Fibroblast of lung (primary cell): ENCODE data around the gene ZBTB22.

ENCODE experiments used
- EZH2 ChIP-seq: IDR thresholded peaks from 2 replicates; pipeline ENCODE4 v1.5.1; 2012; ENCODE audit warnings: low read length, control low read depth, mild to moderate bottlenecking; ENCODE audit errors: missing control alignments
- TF ChIP-seq, protein P1 (sequence below), 2 donors: IDR thresholded peaks in 1 of 2; conservative IDR thresholded peaks in 1 of 2; 1 replicate in 1 of 2; 2 replicates in 1 of 2; pipeline ENCODE4 v1.5.1; 2011 to 2012; ENCODE audit warnings: low read length in 2 of 2, control low read depth in 1 of 2, inconsistent platforms in 1 of 2, low read depth in 1 of 2, mild to moderate bottlenecking in 1 of 2

DNA sequence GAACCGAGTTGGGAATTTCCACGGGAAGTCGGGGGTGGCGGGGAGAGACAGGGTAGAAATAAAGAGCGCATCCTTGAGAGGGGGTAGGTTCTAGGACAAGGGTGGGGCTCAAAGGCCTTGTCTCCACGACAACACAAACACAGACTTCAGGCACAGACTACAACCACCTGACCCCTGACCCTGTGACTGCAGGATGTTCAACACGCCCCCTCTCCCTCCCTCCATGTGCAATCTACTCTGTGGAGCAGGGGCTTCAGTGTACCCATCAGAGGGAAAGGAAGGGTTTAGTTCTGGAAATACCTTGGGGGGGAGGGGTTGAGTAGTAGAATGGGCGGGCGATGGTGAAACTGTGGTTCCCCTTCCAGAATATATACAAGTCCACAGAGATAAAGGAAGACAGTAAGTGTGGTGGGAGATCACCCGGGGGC lies 3.0 kb downstream of the ZBTB22 start:
- TF ChIP-seq, protein P1, sequence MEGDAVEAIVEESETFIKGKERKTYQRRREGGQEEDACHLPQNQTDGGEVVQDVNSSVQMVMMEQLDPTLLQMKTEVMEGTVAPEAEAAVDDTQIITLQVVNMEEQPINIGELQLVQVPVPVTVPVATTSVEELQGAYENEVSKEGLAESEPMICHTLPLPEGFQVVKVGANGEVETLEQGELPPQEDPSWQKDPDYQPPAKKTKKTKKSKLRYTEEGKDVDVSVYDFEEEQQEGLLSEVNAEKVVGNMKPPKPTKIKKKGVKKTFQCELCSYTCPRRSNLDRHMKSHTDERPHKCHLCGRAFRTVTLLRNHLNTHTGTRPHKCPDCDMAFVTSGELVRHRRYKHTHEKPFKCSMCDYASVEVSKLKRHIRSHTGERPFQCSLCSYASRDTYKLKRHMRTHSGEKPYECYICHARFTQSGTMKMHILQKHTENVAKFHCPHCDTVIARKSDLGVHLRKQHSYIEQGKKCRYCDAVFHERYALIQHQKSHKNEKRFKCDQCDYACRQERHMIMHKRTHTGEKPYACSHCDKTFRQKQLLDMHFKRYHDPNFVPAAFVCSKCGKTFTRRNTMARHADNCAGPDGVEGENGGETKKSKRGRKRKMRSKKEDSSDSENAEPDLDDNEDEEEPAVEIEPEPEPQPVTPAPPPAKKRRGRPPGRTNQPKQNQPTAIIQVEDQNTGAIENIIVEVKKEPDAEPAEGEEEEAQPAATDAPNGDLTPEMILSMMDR (conservative IDR thresholded peaks at IDR 0.05 in 1 of 2, IDR thresholded peaks at IDR 0.05 in 1 of 2; ENCODE audit: low read depth in 1 of 2, low read length in 2 of 2), result no peak
- no peak for TF ChIP-seq EZH2
